NB4 (cell line): ENCODE measurements around the gene SLC37A2.
"Not testable (repeated sequence)": the region's sequence is repeated elsewhere in the genome, so short reads cannot be mapped to it uniquely, and the experiment has no call there.

Experiments used
- DNase-seq: peaks from one replicate; pipeline ENCODE4 v3.0.0; 2010; ENCODE audit warnings: low read depth
- H3K4me3 ChIP-seq: one replicate; pipeline ENCODE4 v1.5.1; 2011; ENCODE audit warnings: mild to moderate bottlenecking, low read depth, low read length, moderate library complexity
- MYC ChIP-seq: IDR thresholded peaks from 2 replicates; pipeline ENCODE4 v1.6.1; 2011; ENCODE audit warnings: low read depth, low read length
- POLR2A ChIP-seq: IDR thresholded peaks from 2 replicates; pipeline ENCODE4 v1.6.1; 2011; ENCODE audit warnings: mild to moderate bottlenecking; ENCODE audit not compliant: insufficient read length; ENCODE audit errors: extremely low read depth
- TF ChIP-seq, protein P1 (sequence below): IDR thresholded peaks from 2 replicates; pipeline ENCODE4 v1.6.1; 2011; ENCODE audit warnings: low read depth, low read length
- TF ChIP-seq, protein P2 (sequence below): IDR thresholded peaks from one replicate; pipeline ENCODE4 v1.5.1; 2012; ENCODE audit warnings: low read depth, low read length

The SLC37A2 gene

DNA sequence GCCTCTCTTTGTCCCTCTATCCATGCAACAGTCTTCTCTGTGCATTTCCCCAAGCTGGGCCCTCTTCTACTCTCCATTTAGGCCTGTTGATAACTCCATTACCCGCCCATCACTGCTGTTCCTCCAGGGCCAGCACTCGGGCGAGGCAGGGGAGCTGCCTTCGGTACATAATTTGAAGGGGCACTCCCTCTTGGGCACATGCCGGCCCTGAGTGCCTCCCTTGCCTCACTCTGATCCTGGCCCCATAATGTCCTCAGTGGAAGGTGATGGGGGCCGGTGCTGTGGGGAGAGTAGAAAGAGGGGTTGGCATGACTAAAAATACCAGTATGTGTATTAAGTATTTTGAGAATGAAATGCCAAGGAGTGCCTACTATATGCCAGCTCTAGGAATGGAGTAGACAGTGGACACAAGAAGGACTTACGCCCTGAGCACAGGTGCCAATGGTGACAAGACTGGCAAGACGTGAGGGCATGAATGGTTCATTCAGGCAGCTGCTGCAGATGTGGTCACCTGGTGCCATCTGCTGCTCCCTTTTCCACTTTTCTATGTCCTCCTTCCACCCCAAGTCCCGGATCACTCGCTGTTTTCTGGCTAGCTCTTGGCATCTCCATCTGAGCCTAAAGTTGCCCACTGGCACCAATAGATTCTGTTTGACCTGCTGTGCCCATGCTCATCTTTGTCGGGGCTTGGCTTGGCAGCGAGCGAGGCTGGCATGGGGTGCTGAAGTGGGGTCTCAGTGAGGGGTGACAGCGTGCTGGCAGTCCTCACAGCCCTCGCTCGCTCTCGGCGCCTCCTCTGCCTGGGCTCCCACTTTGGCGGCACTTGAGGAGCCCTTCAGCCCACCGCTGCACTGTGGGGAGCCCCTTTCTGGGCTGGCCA lies 25.7 kb downstream of the SLC37A2 start:
- H3K4me3 ChIP-seq, result no peak overlapping the region
- DNase-seq, result no peak
- TF ChIP-seq, protein P1, sequence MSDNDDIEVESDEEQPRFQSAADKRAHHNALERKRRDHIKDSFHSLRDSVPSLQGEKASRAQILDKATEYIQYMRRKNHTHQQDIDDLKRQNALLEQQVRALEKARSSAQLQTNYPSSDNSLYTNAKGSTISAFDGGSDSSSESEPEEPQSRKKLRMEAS, result no peak
- TF ChIP-seq POLR2A (no peak), MYC (no peak)

DNA sequence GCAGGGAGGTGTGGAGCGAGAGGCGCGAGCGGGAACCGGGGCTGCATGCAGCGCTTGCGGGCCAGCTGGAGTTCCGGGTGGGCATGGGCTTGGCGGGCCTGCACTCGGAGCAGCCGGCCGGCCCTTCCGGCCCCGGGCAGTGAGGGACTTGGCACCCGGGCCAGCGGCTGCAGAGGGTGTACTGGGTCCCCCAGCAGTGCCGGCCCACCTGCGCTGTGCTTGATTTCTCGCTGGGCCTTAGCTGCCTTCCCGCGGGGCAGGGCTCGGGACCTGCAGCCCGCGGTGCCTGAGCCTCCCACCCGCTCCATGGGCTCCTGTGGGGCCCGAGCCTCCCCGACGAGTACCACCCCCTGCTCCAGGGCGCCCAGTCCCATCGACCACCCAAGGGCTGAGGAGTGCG lies 26.4 kb downstream of the SLC37A2 start:
- not testable (repeated sequence) for H3K4me3 ChIP-seq, DNase-seq

DNA sequence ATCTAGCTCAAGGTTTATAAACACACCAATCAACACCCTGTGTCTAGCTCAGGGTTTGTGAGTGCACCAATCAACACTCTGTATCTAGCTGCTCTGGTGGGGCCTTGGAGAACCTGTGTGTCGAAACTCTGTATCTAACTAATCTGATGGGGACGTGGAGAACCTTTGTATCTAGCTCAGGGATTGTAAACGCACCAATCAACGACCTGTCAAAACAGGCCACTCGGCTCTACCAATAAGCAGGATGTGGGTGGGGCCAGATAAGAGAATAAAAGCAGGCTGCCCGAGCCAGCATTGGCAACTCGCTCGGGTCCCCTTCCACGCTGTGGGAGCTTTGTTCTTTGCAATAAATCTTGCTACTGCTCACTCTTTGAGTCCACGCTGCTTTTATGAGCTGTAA lies 27.0 kb downstream of the SLC37A2 start:
- DNase-seq, H3K4me3 ChIP-seq: not testable (repeated sequence)

DNA sequence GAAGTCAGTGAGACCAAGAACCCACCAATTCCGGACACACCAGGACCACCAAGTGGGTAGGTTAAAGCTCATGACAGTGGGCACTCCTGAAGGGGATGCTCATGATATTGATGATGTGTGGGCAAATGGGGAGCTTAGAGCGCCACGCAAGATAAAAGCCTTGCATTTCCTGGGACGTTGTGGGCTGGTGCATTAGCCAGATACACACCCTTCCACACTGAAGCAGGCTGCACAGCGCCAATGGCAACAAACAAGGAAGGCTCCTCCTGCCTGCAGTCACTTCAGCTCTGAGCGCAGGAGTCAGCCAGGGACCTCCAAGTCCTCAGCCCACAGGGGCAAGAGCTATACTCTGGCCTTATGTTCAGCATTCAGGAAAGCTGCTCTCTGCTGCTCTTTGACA lies 27.7 kb downstream of the SLC37A2 start:
- H3K4me3 ChIP-seq, result no peak overlapping the region
- TF ChIP-seq MYC, result no peak
- no peak for DNase-seq

DNA sequence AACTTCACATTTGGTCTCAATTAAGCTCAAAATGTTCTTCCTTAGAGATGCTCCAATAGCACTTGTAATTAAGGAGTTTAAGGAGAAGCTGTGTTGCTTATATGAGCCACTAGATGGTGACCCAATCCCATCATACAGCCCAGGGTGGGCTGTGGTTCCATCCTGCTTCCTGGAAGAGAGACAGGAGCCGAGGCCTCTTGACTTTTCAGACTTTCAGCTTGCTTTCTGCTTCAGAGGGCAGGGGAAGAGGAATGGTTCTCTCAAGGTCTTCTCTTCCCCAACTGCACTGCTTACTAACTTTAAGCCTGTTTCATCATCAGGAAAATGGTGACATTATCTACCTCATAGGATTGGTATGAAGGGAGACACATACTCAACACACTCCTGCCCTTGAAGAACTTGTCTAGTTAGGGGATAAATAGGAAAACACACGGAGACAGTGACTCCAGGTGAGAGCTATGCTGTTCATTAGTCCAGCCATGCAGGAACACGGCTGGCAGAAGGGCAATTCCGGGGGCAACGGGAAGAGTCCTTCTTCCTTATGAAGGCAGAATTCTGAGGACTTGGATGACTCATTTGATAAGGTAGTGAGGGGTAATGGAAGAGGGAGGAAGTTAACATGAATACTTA lies 28.3 kb downstream of the SLC37A2 start:
- peak; percentile 69 for DNase-seq
- TF ChIP-seq MYC, result no peak
- TF ChIP-seq, protein P2, sequence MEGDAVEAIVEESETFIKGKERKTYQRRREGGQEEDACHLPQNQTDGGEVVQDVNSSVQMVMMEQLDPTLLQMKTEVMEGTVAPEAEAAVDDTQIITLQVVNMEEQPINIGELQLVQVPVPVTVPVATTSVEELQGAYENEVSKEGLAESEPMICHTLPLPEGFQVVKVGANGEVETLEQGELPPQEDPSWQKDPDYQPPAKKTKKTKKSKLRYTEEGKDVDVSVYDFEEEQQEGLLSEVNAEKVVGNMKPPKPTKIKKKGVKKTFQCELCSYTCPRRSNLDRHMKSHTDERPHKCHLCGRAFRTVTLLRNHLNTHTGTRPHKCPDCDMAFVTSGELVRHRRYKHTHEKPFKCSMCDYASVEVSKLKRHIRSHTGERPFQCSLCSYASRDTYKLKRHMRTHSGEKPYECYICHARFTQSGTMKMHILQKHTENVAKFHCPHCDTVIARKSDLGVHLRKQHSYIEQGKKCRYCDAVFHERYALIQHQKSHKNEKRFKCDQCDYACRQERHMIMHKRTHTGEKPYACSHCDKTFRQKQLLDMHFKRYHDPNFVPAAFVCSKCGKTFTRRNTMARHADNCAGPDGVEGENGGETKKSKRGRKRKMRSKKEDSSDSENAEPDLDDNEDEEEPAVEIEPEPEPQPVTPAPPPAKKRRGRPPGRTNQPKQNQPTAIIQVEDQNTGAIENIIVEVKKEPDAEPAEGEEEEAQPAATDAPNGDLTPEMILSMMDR, result peak; percentile 39
- H3K4me3 ChIP-seq, result no peak overlapping the region

DNA sequence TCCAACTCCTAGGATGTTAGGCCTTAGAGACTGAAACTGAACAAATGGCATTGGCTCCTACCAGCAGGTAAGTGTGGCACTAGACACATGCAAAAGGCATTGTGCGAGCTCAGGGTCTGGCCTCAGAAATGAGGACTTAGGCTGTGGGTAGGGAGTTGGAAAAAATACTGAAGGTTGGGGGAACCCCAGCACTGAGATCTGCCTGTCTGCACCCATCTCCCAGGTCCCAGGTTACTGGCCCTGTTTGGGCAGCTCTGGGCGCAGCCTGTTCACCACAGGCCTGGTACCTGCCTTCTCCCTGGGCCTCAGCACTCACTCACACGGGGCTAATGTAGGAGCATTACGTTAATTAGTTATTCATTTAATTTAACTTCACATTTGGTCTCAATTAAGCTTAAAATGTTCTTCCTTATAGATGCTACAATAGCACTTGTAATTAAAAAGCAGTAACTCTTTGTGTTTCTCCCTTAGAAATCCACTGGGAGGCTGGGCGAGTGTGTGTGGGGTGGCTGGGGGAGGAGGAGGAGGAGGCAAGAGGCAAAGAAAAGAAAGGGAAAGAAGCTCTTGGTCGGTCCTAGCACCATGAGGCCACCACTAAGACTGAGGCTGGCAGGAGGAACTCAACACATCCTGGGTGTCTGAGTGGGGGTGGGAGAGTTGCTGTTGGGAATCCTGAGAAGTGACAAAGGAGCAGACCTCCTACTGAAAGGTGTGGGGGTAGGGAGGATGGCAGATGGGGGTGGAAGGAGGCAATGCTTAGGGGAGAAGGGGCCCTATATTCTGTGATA lies 29.0 kb downstream of the SLC37A2 start:
- no peak for TF ChIP-seq MYC
- TF ChIP-seq, protein P1, result no peak
- TF ChIP-seq, protein P2, result no peak
- no peak for TF ChIP-seq POLR2A

DNA sequence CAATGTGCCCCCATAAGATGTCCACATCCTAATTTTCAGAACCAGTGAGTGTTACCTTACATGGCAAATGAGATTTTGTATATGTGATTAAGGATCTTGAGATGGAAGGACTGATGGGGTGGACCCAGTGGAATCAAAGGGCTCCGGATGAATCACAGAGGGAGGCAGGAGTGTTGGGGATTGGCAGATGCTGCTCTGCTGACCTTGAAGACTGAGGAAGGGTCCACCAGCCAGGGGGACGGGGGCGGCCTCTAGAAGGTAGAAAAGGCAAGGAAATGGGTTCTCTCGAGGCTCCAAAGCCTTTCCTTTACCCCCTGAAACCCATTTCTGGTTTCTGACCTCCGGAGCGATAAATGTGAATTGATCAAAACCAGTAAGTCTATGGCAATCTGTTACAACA lies 29.6 kb downstream of the SLC37A2 start:
- no peak for DNase-seq
- H3K4me3 ChIP-seq, result no peak overlapping the region
- TF ChIP-seq POLR2A (no peak), MYC (no peak)
- TF ChIP-seq, protein P1, result no peak
- TF ChIP-seq, protein P2, result no peak

More for the DNA sequence above, 29.0 kb downstream of the SLC37A2 start:
- H3K4me3 ChIP-seq, result no peak overlapping the region
- DNase-seq, result no peak

DNA sequence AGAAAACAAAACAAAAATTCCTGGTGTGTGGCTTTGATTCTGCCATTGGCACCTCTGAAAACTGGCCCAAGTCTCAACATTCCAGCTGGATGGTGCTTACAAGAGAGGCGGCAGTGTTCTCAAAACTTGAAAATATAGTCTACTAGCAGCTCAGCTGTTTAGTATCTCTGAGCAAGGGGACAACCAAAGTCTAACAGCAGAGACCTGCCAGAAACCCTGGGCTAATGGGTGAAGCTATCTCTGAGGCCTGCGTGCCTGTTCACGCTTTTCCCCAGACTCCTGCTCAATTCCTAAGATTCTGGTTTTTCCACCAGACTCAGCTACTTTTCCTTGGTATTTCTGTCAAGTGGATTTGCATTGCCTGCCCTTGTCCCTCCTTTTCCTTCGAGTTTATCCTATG lies 30.4 kb downstream of the SLC37A2 start:
- H3K4me3 ChIP-seq, result no peak overlapping the region
- DNase-seq, result no peak
- TF ChIP-seq, protein P1, result no peak
- TF ChIP-seq, protein P2, result no peak
- TF ChIP-seq MYC (no peak), POLR2A (no peak)
